Hematopoietic multipotent progenitor cell treated with erythropoietin and hydrocortisone succinate and interleukin-3 and kit ligand, for 6 days (in vitro differentiated cells): ENCODE results near the gene CFAP97D1.

Experiments used
- DNase-seq: peaks from one replicate; pipeline ENCODE4 v3.0.0-alpha.2; 2015

CFAP97D1 gene

GRCh38 chr17:43780135-43780534 lies at the start of gene CFAP97D1:
TSS of gene CFAP97D1 (plus strand) at chr17:43780435. CDS start at chr17:43780463, 28 bp downstream.
- DNase-seq, result no peak

GRCh38 chr17:43732958-43733357 lies 47.3 kb upstream of the CFAP97D1 start:
- no peak for DNase-seq

- no peak for DNase-seq
Observed at GRCh38 chr17:43733956-43734355, 46.3 kb upstream of the CFAP97D1 start.

DNA sequence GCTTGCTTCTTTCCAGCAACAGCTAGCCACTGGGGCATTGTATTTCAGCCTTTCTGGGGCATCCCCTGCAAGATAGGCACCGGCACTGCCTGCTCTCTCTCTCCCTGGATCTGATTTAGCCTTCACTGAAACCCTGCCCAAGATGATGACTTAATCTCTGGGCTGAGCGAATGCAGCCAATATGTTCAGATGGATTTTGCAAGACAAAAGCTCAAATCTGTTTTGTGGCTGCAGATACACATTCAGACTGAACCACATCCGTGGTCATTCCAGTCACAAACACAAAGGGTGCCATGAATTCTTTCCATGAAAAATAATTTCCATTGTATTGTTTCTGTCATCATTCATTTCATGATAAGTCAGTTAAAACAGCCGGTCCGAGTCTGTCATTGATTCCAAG lies 45.9 kb upstream of the CFAP97D1 start:
- DNase-seq, result no peak

GRCh38 chr17:43736389-43736788 lies 43.8 kb upstream of the CFAP97D1 start:
- DNase-seq, result no peak

GRCh38 chr17:43737722-43738121 lies 42.5 kb upstream of the CFAP97D1 start:
- no peak for DNase-seq

- no peak for DNase-seq
Observed at GRCh38 chr17:43740541-43740940, 39.7 kb upstream of the CFAP97D1 start.

DNA sequence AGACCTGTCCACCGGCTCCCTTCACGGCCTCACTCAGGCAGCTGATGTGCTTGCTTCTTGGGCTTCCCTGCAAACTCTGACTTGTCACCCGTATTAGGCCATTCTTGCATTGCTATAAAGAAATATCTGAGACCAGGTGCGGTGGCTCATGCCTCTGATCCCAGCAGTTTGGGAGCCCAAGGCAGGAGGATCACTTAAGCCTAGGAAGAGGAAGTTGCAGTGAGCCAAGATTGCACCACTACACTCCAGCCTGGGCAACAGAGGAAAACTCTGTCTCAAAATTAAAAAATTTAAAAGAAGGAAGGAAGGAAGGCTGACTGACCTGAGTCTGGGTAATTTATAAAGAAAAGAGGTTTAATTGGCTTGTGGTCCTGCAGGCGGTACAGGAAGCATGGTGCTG lies 38.6 kb upstream of the CFAP97D1 start:
- no peak for DNase-seq

DNA sequence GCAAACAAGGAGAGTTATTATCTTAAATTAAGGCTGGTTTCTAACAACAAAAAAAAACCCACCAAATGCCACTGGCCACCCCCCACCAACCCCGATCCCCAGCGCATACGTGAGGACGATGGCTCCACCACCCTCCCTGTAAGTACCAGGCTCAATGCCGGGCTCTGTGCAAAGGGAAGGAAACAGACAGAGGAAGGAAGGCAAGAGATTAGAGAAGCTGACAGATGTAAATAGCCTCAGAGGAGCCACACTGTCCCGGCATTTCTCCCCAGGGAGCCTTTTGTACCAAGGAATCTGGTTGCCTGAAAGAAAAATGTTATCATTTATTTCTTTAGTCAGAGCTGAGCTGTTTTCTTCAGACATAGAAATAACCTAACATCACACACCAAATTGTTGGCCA lies 34.7 kb upstream of the CFAP97D1 start:
- DNase-seq, result no peak

DNA sequence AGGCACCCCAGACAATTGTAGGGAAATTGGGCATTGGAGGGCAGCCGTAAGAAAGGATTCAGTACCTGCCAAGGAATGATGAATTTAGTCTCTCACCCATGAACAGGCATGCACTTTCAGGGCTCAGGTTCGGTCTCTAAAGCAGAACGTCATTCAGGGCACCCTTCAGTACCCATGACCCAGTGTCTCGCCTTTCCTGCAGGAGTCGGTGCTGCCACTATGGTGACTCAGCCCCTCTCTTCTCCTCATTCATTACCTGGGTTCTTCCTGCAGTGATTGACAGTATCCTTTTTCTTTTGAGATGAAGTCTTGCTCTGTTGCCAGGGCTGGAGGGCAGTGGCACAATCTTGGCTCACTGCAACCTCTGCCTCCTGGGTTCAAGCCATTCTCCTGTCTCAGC lies 30.1 kb upstream of the CFAP97D1 start:
- DNase-seq, result no peak

DNA sequence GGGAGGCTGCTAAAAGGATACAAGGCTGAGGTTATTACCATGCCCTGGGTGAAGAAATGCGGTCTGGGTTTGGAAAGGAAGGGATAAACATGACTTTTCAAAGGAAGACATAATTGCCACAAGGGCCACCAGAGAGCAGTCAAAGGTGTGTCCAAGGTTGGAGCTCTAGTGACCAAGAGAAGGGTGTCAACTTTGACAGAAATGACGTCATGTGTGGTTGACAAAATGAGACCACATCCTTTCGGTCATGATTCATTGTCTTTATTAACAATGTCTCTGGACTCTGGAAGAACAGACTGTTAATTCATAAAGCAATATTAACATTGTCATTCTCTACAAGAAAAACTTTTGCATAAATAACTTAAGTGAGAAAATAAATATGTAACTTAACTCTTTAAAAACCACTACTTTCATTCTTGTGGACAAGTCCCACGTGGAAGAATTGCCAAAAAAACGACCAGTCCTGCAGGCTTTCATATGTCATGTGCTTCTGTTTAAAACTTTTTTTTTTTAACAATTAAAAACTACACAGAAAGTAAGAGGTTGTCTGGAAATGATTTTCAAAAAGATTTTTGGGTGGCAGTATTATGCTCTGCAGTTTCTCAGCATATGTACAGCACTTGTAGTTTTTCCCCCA lies 26.6 kb upstream of the CFAP97D1 start:
- DNase-seq, result peak; percentile 29

GRCh38 chr17:43754947-43755346 lies 25.3 kb upstream of the CFAP97D1 start:
- DNase-seq, result no peak

DNA sequence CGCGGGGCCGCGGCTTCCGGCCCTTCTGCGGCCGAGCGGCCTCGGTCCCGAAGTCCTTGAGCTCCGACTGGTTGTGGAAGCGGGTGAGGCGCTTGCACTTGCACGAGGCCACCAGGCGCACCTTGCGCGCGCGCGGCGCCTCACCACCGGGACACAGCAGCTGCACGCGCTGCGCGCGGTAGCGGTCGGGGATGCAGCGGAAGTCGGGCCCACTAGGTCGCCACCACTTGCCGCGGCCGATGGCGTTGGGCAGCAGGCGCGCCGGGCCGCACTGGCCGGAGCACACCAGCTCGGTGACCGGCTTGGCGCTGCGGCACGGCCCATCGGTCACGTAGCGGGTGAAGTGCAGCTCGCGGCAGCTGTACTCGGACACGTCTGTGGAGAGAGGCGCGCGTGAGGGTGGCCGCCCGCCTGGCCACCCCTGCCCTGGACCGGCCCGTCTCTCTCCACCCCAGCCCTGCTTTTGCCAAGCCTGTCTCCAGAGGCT lies 24.8 kb upstream of the CFAP97D1 start:
- DNase-seq, result peak; percentile 24

GRCh38 chr17:43756201-43756600 lies 24.0 kb upstream of the CFAP97D1 start:
- no peak for DNase-seq

DNA sequence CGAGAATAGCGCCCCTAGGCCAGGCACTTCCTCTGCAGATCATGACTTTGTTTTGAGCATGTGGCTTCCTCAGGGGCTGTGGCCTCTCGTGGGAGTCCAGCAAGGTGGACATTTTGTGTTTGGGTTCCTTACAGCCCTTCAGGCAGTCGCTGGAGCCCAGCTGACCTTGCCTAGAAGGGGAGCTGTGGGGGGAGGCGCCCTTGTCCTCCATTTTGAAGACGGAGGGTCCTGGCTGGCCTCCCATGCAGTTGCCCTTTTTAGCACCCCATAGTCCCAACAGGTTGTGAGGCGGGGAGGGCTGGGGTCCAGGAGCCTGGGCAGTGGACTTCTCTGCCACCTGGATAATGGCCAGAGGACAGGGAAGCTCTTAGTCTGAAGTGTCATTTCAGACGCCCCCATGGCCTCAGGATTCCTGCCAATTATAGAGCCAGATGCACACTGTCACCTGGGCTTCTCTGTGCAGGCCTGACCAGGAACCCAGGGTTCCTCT lies 23.0 kb upstream of the CFAP97D1 start:
- DNase-seq, result no peak

- DNase-seq, result no peak
Observed at GRCh38 chr17:43758086-43758485, 22.1 kb upstream of the CFAP97D1 start.

DNA sequence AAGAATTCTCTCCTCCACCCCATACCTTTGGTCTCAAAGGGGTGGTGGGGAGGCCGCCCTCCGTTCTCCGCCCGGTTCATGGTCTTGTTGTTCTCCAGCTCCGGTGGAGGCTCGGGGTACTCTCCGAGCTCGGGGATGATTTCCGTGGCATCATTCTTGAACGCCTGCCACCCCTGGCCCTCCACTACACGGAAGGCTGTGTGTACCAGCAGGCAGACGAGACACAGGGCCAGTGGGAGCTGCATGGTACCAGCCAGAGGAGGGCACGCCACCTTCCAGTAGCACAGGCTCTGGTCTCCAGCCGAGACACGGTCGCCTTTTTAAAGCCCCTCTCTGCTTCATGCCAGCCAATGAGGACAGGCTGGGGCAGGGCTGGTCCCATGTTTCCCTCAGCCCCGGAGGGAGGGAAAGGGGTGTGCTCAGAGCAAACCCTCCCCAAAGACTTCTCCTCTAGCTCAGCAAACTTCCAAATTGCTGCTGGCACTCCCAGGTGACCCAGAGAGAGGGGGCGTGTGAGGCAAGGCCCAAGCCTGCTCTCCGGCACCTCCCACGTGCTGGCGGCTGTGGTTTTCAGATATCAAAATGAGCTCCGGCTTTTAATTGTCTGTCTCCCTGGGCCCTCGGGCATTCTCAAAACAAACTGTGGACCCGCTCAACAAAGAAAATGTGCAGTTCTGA lies 21.6 kb upstream of the CFAP97D1 start, which contains the start of gene SOST:
TSS of gene SOST (minus strand) at position 295 of the 678 bp plus-strand sequence. CDS start at position 245, 50 bp downstream.
- DNase-seq, result no peak

- DNase-seq, result no peak
Observed at GRCh38 chr17:43759836-43760235, 20.4 kb upstream of the CFAP97D1 start.

GRCh38 chr17:43760254-43760852 lies 19.9 kb upstream of the CFAP97D1 start:
- peak; percentile 92 for DNase-seq

DNA sequence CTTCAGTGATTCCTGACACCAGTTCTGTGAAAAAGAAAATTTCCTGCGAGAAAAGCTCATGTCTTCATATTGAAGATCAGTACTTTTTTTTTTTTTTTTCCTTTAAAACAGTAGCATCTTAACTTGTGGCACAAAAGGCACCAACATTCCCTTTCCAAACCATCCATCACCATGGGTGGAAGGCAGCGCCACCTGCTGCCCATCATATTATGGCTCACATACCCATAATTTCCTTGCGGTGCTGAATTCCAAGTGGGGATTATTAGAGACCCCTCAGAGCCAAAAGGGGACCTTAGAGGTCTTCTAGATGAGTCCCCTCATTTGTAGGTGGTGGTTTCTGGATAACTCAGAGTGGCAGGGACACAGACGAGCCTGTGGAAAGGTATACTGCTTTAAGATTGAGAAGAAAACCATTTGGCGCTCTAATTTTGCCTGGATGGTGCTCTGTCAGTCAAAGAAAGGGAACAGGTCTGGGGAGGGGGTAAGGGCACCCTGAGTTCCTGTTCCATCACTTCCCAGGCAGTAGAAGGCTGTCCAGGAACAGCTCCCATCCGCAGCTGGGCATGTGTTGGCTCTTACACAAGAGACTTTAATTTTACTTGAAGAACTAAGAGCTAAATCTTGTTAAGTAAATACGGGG lies 13.7 kb upstream of the CFAP97D1 start:
- DNase-seq, result peak; percentile 76

DNA sequence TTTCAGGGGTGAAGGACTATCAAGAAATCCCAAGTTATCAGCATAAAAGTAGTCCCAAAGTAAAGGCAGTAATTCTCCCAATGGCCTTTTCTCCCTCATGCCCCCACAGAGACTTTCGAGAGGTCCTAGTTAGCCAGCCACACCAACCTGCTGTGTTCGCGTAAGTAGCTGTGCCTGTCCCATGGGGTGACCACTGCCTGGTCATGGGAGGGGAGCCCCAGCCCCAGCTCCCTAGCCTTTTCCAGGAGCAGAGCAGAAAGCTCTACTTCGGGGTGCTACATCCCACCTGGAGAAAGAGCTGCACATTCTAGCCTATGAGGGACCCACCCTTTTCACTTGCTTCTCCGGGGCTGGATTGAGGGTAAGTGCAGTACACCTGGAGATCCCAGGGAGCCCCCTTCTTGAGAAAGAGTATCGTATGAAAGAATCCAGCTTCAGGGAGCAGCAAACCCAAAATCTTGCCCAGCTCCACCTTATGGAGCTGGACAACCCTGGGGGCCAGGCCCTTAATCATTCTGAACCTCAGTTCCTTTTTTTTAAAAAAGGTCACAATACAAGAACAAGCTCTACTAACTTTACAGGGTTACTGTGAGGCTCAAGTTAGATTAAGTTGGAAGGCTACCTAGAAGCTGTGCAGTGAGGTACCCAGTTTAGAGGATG lies 13.1 kb upstream of the CFAP97D1 start:
- no peak for DNase-seq

DNA sequence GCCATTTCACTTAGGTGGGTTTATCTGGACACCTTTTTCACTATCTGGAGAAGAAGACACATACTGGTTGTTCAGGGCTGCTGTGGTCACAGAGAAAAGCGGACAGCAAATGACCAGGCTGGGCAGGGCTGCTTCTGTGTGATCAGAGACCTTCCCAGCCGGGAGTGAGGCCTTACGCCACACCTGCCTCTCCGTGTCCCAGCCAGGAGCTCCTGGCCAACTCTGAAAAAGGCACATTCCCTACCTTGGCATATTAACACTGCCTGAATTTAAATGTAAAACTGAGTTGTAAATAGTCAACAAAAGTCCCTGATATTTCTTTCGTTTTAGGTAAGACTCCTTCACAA lies 12.5 kb upstream of the CFAP97D1 start:
- no peak for DNase-seq

- peak; percentile 72 for DNase-seq
Observed at GRCh38 chr17:43768382-43768781, 11.9 kb upstream of the CFAP97D1 start.
